ENCODE results near the gene RNF180.

Gene RNF180, protein sequence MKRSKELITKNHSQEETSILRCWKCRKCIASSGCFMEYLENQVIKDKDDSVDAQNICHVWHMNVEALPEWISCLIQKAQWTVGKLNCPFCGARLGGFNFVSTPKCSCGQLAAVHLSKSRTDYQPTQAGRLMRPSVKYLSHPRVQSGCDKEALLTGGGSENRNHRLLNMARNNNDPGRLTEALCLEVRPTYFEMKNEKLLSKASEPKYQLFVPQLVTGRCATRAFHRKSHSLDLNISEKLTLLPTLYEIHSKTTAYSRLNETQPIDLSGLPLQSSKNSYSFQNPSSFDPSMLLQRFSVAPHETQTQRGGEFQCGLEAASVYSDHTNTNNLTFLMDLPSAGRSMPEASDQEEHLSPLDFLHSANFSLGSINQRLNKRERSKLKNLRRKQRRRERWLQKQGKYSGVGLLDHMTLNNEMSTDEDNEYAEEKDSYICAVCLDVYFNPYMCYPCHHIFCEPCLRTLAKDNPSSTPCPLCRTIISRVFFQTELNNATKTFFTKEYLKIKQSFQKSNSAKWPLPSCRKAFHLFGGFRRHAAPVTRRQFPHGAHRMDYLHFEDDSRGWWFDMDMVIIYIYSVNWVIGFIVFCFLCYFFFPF

DNA sequence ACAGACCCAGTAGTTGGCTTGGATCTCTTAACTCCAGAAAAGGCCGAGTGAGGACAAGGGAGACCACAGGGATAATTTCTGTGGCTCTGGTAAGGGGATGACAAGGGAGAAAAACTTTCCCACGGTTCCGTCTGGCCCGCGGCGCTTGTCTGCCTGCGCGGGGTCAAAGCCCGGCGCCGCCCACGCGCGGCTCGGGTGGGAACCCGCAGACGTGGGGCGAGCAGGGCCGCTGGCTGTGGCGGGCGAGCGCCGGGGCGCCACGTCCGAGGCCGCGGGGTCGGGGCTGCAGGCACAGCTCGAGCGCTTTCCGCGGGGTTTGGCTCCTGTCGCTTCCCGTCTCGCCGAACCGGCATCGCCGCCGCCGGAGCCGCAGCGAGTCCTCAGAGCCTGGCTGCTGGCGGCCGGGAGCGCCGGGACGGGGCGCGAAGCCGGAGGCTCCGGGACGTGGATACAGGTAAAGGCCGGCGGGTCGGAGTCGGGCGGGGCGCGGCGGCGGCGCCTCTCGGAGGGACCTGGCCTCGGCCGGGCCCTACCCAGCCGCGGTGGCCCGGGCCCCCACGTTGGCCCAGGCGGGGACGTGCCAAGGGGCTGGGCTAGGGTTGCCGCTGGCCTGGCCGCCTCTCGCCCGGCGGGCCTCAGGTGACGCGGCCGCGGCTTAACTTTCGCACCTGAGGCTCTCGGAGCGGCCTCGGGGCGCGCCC is at the start of gene RNF180:
Gene RNF180 (plus strand): TSS at position 344 of the 701 bp plus-strand sequence. CDS start 34,965 bp downstream, outside the sequence.
- no peak for DNase-seq (ENCODE audit: low spot score)

DNA sequence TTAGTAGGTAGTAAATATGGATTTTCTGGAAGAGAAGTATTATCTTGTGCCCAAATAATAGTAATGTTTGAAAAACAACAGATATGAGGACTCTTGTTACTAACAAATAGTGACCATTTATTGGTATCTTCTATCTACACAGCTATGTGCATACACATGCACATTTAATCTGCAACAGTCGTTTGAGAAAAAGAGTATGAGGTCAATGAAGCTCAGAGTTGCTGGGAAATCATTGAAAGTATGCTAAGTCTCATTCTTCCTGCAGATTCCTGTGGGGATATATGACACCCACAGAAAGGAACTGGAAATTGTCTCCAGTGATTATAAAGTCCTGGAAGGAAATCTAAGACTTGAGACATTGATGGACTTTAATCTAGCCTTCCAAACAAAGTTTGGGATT is 40.1 kb upstream of the RNF180 start:
- no peak for DNase-seq (ENCODE audit: low spot score)

DNA sequence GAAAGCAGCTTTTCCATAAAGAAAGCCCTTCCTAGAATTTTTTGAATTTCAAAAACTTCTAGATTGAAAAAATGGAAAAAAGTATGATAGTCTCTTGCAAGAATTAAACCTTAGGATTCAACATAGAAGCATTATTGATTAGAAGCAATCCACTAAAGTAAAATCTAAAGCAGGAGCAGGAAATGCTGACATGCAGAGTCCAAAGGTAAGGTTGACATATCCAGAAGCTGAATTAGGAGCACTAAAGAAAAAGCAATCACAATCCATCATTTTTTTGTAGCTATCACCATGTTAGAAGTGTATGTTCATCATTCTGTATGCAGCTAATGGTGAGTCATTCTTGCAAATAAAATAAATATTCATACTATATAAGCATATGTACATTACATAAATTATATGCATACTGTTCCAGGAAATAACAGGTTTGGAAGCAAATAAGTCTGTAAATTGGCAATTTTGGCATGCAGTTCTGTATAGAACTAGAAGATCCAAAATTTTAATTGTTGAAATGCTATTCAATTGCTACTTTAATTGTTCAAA is 39.4 kb upstream of the RNF180 start:
- DNase-seq (ENCODE audit: low spot score) = no peak

DNA sequence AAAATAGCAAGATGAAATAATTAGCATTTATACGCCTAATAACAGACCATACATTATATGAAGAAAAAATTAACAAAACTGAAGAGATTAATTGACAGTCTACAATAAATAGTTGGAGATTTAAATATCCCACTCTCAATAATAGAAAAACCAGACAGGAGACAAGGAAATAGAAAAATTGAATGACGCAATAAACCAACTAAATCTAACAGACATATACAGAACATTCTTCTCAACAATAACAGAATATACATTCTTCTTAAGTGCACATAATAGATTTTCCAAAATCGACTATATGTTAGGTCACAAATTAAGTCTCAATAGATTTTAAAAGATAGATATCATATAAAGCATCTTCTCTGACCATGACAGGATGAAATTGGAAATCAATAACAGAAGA is 25.6 kb upstream of the RNF180 start:
- no peak for DNase-seq (ENCODE audit: low spot score)

DNA sequence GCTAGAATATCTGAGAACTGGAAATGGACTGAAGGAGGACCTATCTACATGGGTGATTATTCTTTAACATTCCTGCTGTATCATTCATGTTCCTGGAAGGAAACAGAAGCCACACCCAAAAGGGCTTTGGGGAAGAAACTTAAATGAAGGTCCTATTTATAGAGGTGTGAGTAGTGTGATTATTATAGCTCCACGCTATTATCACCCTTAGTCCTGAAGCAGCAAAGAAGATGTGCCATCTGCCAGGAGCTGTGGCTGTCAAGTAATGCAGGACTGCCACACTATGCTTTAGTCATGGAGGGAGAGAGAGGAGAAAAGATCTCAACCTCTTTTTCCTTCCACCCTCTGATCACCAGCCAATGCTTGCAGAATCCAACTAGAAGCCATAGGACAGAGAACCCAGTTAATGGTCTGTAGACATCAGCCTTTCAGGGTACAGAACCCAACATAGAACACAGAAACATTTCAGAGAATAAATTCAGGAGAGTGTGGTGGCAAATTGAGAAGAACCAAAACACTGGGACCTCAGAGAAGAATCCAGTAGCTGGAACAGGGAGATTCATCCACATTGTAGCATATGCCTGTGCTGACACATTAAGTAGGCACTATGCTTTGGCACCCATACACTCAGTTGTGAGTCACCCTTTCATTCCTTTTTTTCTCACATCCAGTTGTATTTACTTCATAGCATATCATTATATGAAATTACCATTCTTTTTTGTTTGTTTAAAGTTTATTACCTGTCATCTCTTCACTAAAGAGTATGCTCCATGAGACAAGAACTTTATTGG is 21.0 kb upstream of the RNF180 start:
- no peak for DNase-seq (ENCODE audit: low spot score)

DNA sequence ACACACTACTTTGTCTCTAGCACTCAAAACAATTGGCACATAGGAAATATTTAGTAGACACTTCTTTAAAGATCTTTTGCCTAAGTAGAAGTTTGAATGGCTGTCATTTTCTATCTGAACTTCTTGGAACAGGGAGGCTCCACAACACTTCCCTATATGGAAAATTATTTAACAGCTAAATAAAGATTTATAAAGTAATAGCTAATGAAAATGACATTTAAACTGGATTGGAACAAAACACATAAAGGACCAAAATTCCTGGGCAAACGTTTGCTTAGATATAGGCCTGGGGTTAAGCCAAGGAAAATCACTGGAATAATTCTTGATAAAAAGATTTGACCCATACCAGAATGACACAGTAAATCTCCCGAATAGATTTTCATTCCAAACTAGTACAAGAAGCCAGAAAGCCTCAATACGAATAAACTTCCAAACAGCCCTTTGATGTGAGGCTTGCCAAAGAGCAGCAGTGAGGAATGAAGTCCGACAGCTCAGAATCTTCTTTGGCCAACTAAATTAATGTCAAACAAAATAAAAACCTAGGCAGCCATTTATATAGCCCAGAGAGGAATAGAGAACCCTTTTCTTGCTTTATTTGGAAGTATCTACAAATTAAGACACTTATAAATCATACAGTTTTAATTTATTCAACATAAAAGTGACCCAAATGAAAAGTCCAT is 20.3 kb upstream of the RNF180 start:
- DNase-seq (ENCODE audit: low spot score) = no peak

DNA sequence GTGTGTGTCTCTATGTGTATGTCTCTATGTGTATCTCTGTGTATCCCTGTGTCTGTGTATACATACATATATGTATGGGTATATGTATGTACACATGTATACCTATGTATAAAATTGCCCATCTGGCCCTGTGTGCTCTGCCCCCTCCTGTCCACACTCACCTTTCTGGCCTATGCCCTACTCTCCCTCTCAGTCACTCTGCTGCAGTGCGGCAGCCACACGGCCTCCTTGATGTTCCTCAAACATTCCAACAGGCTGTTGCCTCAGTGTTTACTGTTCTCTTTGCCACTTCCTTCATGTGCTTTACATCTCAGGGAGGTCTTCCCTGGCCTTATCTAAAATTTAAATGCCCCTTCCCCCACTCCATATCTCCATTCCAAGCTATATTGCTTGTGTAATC is 18.3 kb upstream of the RNF180 start:
- no peak for DNase-seq (ENCODE audit: low spot score)

DNA sequence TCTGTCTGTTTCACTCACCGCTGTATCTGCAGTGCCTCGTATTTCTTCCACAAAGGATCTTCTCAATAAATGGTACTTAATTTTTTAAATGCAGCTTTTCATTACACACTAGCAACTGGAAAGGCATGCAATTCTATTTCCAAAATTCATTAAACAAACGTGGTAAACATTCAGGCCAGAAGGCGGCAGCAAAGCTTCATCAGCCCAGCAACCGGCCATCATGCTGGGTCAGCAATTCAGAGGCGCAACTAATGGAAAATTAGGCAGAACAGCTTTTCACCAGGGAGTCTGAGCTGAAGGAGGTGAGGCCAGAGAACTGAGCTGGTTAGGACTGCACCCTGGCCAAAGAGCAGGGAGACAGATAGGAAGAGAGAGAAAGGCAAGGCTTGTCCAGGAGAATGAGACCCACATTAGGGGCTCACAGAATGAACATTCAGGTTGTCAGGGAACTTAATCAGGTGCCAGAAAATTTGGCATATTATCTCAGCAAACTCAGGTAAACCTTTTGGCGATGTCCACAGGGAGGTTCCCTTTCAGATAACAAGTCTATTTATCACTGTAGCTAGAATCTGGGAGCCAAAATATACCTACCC is 17.7 kb upstream of the RNF180 start:
- DNase-seq (ENCODE audit: low spot score) = peak; percentile 43

DNA sequence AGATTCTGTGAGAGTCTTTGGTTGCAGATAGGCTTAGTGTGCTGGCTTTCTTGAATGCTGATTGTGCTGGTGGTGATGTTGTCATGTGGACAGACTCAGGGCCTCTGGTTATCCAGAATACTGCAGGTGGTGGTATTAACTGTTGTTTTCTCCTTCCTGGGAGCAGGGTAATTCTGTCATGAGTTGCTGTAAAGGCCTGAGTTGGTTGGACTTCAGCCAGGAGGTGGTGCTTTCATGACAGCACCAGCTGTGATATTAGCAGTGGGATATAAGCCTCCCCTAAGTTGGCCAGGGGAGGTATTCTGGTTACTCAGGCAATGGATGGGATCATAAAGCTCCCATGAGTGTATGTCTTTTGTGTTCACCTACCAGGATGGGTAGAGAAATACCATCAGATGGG is 16.4 kb upstream of the RNF180 start:
- no peak for DNase-seq (ENCODE audit: low spot score)

DNA sequence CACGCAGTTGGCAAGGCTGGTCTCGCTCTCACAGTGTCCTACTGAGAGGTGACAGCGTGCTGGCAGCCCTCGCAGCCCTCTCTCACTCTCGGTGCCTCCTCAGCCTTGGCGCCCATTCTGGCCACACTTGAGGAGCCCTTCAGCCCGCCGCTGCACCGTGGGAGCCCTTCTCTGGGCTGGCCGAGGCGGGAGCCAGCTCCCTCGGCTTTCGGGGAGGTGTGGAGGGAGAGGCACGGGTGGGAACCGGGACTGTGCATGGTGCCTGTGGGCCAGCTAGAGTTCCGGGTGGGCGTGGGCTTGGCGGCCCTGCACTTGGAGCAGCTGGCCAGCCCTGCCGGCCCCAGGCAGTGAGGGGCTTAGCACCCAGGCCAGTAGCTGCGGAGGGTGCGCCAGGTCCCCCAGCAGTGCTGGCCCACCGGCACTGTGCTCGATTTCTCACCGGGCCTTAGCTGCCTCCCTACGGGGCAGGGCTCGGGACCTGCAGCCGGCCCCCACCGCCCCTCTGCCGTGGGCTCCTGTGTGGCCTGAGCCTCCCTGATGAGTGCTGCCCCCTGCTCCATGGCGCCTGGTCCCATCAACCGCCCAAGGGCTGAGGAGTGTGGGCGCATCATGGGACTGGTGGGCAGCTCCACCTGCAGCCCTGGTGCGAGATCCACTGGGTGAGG is 15.7 kb upstream of the RNF180 start:
- DNase-seq (ENCODE audit: low spot score) = no peak

DNA sequence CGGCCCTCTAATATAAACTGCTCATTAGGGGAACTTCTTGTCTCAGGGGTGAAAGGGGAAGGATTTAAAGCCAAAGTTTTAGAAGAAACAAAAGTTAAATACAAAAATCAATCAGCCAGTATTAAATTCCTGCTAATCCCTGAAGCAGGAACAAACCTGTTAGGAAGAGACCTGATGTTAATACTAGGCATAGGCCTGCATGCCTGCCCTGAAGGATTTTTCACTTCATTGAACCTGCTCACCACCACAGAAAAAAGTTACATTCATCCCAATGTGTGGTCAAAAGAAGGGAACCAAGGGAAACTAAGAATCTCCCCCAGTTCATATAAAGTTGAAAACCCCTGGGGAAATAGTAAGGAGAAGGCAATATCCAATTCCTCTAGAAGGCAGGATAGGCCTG is 9.4 kb upstream of the RNF180 start:
- no peak for DNase-seq (ENCODE audit: low spot score)

DNA sequence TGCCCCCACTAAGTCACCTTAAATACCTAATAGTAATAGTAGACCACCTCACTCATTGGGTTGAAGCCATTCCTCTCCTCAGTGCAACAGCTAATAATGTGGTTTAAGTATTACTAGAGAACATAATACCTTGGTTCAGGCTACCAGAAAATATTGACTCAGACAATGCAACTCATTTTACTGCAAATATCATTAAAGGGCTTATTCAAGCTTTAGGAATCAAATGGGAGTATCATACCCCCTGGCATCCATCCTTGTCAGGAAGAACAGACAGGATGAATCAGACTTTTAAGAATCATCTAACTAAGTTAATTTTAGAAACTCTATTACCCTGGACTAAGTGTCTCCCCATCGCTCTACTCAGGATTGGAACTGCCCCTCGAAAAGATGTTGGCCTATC is 6.8 kb upstream of the RNF180 start:
- DNase-seq (ENCODE audit: low spot score) = no peak

DNA sequence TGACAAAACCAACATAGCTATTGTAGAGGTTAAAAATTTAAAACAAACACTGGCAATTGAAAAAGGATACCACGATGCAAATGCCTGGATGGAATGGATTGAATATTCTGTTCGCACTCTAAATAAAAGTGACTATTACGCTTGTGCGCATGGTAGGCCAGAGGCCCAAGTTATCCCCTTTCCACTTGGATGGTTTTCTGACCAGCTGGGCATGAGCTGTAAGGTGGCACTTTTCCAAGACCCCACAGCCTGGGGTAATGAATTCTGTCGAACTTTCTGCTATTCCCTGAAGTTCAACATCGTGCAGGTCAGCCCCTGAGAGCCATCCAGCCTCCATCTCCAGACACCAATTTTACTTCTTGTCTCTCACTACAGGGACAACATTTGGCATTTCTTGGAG is 5.4 kb upstream of the RNF180 start:
- DNase-seq (ENCODE audit: low spot score) = no peak

DNA sequence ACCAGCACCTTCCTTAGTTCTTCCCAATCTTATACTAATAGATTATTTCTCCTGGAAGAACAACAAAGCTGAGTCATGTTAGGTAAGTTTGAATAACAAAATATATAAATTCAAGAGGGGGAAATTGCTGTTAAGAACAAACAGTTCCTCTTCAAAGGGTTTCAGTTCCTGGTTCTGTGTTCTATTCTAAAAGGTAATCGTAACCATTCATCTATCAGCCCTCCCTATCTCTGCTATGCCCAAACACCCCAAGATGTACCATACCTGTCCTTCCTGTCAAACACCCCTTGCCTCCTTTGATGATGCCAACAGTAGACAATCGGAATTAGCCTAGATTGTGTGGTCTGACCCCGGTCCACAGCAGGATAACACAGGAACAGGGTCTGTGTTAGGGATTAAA is 4.2 kb upstream of the RNF180 start:
- DNase-seq (ENCODE audit: low spot score) = no peak

DNA sequence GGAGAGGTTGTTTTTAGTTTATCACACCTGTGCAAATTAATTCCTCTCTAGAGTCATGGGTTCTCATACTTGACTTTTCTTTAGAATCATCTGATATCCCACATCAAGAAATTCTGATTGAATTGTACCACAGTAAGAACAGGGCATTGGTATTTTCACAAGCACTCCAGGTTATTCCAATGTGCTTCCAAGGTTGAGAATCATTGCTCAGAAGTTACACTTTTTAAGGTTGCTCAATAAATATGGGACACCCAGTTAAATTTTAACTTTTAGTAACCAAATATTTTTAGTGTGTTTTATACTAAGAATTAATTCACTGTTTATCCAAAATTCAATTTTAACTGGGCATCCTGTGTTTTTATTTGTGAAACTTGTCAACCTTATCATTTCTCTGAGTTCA is 2.5 kb upstream of the RNF180 start:
- no peak for DNase-seq (ENCODE audit: low spot score)

DNA sequence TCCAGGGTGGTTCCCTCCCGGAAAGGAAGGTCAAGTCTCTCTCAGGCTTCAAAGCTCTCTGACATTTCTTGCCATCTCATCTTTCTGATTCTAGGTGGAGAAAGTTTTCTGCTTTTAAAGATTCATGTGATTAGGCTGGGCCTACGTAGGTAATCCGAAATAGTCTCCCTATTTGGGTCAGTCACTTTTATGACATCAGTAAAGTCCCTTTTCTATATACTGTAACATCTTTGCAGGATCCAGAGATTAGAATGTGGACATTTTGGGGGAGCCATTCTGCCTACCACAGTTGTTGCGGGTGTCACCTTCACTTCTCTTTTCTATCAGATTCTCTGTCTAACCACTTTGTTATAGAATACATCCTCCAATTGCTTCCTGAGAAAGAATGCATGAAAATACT is 1.9 kb upstream of the RNF180 start:
- DNase-seq (ENCODE audit: low spot score) = no peak

DNA sequence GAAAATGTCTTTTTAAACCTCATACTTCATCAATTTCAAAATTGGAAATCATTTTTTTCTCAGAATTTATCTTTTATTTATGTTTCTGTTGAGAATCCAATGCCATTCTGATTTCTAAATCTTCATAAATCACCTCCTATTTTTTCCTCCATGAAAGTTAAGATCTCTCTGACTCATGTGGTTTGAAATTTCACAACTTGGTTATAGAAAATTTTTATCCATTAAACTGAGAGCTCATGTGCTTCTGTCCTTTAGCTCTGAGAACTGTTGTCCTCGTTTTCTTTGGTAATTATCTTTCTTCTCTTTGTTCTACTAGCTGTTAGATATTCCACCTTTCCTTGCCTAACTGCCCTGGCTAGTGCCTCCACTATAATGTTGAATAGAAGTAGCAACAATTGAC is 1.5 kb upstream of the RNF180 start:
- DNase-seq (ENCODE audit: low spot score) = no peak

DNA sequence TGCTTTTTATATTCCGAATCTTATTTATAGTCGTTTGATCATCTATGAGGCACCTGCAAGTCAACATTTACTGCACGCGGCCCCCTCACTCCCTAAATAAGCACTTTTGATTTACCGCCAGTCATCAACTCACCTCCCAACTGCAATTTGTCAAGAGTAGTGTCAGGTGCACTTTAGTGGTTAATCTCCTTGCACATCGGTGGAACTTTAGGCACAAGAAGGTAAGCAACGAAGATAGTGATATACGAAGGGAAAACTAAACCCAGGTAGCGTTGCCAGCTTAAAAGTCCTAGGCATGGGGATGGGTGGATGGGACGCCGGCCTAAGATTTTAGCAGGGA is 513 bp upstream of the RNF180 start:
- DNase-seq (ENCODE audit: low spot score) = no peak

DNA sequence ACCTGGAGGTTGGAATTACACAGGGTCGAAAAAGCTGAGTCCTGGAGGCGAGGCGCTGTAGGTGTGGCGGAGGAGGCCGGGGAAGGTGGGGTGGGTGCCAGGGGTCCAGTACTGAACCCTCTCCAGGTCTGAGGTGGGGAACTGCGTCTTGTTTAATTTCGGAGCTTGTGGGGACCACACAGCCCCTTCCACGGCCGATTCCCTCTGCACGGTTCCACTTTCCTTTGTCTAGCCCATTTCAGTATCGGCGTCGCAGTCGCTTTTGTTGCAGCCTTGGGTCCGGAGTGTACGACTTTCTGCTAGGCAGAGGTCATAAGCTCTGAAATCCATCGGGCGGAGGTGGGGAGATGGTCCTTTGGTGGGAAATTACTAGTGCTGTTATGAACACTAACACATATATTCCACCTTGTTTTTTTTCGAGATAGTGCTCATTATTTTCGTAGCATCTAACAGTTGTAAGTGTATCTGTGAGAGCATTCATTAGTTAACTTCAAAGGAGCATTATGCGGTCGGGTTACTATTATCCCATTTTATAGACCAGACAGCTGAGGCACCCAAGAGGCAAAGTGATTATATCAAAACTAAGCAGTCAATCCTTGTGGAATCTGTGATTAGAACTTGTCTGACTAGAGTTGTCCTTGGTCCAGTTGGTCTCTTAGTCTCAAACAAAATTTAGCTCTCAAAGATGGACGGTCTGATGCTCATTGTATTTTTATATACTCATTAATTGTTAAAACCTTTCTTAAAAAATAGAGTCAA is 737 bp downstream of the RNF180 start:
- DNase-seq (ENCODE audit: low spot score) = no peak

DNA sequence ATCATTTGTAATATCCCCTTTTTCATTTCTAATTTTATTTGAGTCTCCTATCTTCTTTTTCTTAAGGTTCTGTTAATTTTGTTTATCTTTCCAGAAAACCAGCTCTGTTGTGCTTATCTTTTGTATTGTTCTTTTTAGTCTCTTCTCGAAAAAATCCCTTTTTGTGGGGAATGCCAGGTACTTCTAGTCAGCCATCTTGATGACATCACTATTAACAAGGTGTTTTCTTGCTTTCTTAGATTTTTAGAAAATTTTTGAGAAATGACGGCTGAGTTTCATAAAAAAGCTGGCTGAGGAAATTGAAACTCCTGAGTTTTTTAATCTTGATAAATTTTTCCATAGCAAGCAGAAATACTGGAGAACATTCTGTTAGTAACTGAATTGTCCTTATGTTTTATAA is 10.7 kb downstream of the RNF180 start:
- no peak for DNase-seq (ENCODE audit: low spot score)
